Ishikawa (cell line): ENCODE data around the gene ADAT1.

ENCODE experiments used
- CEBPB ChIP-seq: IDR thresholded peaks from 2 replicates; pipeline ENCODE4 v1.6.1; 2012
- CREB1 ChIP-seq: IDR thresholded peaks from 2 replicates; pipeline ENCODE4 v1.6.1; 2012; ENCODE audit warnings: low read depth
- EGR1 ChIP-seq: IDR thresholded peaks from 2 replicates; pipeline ENCODE4 v1.6.1; 2012
- EP300 ChIP-seq: IDR thresholded peaks from 2 replicates; pipeline ENCODE4 v1.6.1; 2012; ENCODE audit warnings: borderline replicate concordance
- FOXM1 ChIP-seq: IDR thresholded peaks from 2 replicates; pipeline ENCODE4 v1.6.1; 2012; ENCODE audit warnings: low read depth, borderline replicate concordance
- NFIC ChIP-seq: IDR thresholded peaks from 2 replicates; pipeline ENCODE4 v1.6.1; 2012
- RAD21 ChIP-seq: IDR thresholded peaks from 2 replicates; pipeline ENCODE4 v1.6.1; 2012; ENCODE audit warnings: low read depth
- TAF1 ChIP-seq: IDR thresholded peaks from 2 replicates; pipeline ENCODE4 v1.6.1; 2012; ENCODE audit warnings: low read depth, mild to moderate bottlenecking
- TCF12 ChIP-seq: IDR thresholded peaks from 2 replicates; pipeline ENCODE4 v1.6.1; 2012; ENCODE audit warnings: low read depth
- TEAD4 ChIP-seq: IDR thresholded peaks from 2 replicates; pipeline ENCODE4 v1.6.1; 2012
- YY1 ChIP-seq: IDR thresholded peaks from 2 replicates; pipeline ENCODE4 v1.6.1; 2012; ENCODE audit warnings: low read depth
- ZBTB7A ChIP-seq: IDR thresholded peaks from 2 replicates; pipeline ENCODE4 v1.6.1; 2012; ENCODE audit warnings: low read depth
- TF ChIP-seq, protein P1 (sequence below): IDR thresholded peaks from 2 replicates; pipeline ENCODE4 v1.6.1; 2012
- TF ChIP-seq, protein P2 (sequence below): IDR thresholded peaks from 2 replicates; pipeline ENCODE4 v1.6.1; 2012
- TF ChIP-seq, protein P3 (sequence below): IDR thresholded peaks from 2 replicates; pipeline ENCODE4 v1.6.1; 2012; ENCODE audit warnings: low read depth, mild to moderate bottlenecking

The ADAT1 gene

DNA sequence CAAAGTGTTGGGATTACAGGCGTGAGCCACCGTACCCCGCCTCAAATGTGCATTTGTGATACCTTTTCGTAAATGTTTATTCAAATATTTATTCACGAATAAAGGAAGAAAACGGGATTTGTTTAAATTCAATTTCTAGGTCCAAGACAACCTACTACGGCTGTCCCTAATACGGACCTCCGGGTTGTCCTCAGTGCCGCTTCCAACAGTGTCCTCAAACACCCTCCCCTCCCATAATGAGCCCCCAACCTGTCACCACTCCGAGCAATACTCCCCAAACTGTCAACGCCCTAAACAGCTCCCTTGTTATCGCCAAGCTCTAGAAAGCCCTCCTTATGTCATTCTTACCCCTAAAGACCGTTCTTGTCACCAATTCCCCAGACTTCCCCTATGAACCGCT, 57.4 kb downstream of the ADAT1 start:
- TF ChIP-seq TCF12 (no peak), TAF1 (no peak), ZBTB7A (no peak; the same call in 1 of the 2 replicates), CREB1 (no peak), YY1 (no peak), FOXM1 (no peak), CEBPB (no peak), EGR1 (no peak), RAD21 (no peak), TEAD4 (no peak), NFIC (no peak)
- TF ChIP-seq, protein P1, sequence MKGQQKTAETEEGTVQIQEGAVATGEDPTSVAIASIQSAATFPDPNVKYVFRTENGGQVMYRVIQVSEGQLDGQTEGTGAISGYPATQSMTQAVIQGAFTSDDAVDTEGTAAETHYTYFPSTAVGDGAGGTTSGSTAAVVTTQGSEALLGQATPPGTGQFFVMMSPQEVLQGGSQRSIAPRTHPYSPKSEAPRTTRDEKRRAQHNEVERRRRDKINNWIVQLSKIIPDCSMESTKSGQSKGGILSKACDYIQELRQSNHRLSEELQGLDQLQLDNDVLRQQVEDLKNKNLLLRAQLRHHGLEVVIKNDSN = no peak
- TF ChIP-seq, protein P2, sequence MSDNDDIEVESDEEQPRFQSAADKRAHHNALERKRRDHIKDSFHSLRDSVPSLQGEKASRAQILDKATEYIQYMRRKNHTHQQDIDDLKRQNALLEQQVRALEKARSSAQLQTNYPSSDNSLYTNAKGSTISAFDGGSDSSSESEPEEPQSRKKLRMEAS = no peak
- TF ChIP-seq, protein P3, sequence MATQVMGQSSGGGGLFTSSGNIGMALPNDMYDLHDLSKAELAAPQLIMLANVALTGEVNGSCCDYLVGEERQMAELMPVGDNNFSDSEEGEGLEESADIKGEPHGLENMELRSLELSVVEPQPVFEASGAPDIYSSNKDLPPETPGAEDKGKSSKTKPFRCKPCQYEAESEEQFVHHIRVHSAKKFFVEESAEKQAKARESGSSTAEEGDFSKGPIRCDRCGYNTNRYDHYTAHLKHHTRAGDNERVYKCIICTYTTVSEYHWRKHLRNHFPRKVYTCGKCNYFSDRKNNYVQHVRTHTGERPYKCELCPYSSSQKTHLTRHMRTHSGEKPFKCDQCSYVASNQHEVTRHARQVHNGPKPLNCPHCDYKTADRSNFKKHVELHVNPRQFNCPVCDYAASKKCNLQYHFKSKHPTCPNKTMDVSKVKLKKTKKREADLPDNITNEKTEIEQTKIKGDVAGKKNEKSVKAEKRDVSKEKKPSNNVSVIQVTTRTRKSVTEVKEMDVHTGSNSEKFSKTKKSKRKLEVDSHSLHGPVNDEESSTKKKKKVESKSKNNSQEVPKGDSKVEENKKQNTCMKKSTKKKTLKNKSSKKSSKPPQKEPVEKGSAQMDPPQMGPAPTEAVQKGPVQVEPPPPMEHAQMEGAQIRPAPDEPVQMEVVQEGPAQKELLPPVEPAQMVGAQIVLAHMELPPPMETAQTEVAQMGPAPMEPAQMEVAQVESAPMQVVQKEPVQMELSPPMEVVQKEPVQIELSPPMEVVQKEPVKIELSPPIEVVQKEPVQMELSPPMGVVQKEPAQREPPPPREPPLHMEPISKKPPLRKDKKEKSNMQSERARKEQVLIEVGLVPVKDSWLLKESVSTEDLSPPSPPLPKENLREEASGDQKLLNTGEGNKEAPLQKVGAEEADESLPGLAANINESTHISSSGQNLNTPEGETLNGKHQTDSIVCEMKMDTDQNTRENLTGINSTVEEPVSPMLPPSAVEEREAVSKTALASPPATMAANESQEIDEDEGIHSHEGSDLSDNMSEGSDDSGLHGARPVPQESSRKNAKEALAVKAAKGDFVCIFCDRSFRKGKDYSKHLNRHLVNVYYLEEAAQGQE = no peak

DNA sequence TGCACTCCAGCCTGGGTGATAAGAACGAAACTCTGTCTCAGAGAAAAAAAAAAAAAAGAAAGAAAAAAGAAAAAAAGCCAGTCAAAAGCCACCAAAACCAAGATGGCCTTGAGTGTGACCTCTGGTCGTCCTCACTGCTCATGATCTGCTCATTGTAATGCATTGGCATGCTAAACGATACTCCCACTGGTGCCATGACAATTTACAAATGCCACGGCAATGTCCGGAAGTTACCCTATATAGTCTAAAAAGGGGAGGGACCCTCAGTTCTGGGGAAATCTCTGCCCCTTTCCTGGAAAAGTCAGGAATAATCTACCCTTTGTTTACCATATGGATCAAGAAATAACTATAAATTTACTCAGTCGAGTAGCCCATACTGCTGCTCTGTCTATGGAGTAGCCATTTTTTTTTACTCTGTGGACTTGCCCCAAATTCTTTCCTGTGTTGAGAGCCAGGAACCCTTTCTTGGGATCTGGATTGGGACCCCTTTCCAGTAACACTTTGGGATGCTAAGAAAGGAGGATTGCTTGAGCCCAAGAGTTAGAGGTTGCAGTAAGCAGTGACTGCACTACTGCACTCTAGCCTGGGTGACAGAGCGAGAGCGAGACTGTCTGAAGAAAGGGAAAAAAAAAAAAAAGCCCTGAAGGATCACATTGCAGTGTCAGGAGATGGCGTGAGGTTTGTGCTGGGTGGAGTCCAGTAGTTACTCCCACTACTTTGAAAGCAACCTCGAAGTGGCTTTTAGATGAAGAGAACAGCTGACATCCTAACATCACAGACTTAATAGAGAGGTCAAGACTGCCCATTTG, 63.3 kb downstream of the ADAT1 start:
- TF ChIP-seq, protein P2 = 0 out of 2 replicates have a peak, but pooled peaks have one; percentile 10
- TF ChIP-seq EP300 (no peak), ZBTB7A (no peak)

DNA sequence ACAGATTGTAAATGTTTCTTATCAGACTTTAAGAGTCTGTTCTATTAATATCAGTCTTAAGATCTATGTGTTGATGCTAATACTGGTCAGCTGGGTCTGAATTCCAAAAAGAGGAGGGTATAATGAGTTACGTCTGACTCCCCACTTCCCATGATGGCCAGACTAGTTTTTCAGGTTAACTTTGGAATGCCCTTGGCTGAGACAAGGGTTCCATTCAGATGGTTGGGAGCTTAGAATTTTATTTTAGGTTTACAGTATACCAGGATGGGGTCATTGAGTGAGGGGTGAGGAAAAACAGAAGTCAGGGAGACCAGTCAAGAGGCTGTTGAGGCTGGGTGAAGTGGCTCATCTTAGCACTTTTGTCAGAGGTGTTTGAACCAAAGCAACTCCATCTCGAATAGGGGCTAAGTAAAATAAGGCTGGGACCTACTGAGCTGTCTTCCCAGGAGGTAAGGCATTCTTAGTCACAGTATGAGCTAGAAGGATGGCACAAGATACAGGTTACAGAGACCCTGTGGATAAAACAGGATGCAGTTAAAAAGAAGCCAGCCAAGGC, 64.2 kb downstream of the ADAT1 start:
- TF ChIP-seq, protein P2 = no peak
- TF ChIP-seq TCF12 = no peak
- TF ChIP-seq FOXM1 = no peak
- no peak for TF ChIP-seq RAD21
- TF ChIP-seq, protein P1 = no peak
- no peak for TF ChIP-seq YY1
- TF ChIP-seq, protein P3 = no peak
- TF ChIP-seq CEBPB = no peak

DNA sequence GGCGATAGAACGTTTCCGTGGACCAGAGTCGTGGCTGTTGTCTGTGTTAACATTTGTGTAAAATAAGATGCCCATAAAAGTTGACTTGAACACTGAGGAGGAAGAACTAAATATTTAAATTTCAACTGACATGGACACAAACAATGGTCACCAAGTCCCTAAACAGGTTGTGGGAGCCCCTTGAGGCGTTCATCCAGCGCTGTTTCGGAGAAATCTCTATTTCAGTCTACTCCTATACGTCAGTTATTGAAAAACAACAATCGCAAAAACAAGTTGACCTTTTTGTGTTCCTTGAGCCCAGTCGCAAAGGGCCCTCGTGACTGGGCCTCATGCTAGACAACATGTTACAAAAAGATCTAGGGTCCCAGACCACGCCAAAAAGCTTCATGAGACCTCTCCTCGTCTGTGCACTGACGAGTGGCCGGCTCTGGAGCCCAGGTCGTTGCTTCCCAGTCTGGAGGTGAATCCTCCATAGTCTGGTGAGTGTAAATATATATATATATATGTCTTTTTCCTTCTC, 66.6 kb downstream of the ADAT1 start:
- TF ChIP-seq RAD21 (no peak), CEBPB (no peak), EP300 (no peak), TAF1 (no peak), FOXM1 (no peak), NFIC (no peak), YY1 (no peak)
- TF ChIP-seq, protein P3 = no peak
- TF ChIP-seq, protein P2 = no peak
- TF ChIP-seq, protein P1 = no peak
